ENCODE data around the gene MACROD2.

DNA sequence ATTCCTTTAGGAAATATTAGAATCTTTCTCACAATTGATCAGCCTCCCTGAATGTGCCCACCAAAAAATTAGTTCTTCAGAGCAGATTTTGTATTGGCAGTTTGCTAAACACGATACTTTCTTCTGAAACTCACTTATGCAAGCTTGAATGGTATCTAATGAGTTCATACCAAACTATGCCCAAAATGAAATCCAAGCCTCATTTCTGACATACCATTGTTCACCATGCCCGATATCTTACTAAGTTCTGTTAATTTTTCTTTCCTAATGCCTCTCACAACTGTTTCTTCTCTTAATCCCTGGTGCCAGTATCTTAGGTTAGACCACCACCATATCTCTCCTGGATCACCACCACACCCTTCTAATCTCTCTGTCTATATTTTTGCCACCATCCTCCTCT is 1822.0 kb downstream of the MACROD2 start:
- TF ChIP-seq, protein P1, sequence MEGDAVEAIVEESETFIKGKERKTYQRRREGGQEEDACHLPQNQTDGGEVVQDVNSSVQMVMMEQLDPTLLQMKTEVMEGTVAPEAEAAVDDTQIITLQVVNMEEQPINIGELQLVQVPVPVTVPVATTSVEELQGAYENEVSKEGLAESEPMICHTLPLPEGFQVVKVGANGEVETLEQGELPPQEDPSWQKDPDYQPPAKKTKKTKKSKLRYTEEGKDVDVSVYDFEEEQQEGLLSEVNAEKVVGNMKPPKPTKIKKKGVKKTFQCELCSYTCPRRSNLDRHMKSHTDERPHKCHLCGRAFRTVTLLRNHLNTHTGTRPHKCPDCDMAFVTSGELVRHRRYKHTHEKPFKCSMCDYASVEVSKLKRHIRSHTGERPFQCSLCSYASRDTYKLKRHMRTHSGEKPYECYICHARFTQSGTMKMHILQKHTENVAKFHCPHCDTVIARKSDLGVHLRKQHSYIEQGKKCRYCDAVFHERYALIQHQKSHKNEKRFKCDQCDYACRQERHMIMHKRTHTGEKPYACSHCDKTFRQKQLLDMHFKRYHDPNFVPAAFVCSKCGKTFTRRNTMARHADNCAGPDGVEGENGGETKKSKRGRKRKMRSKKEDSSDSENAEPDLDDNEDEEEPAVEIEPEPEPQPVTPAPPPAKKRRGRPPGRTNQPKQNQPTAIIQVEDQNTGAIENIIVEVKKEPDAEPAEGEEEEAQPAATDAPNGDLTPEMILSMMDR (IDR thresholded peaks at IDR 0.05) = no peak
- no peak for TF ChIP-seq POLR2A (IDR thresholded peaks at IDR 0.05)
